ENCODE results near the gene HSPG2.
A peak's percentile ranks its signal among the peaks of the same experiment; 100 is the strongest.
"Not testable (repeated sequence)": the region's sequence is repeated elsewhere in the genome, so short reads cannot be mapped to it uniquely, and the experiment has no call there.

Gene HSPG2

GRCh38 chr1:21937034-21937371, at the start of gene HSPG2:
TSS of gene HSPG2 (minus strand) at chr1:21937310. CDS start at chr1:21937217, 93 bp downstream.
- no peak for DNase-seq (ENCODE audit: low read depth)

- DNase-seq (ENCODE audit: low read depth) = not testable (repeated sequence)
Measured at GRCh38 chr1:21986386-21986785, 49.3 kb upstream of the HSPG2 start.

- not testable (repeated sequence) for DNase-seq (ENCODE audit: low read depth)
Measured at GRCh38 chr1:21985893-21986292, 48.8 kb upstream of the HSPG2 start.

- not testable (repeated sequence) for DNase-seq (ENCODE audit: low read depth)
Measured at GRCh38 chr1:21983539-21983938, 46.4 kb upstream of the HSPG2 start.

GRCh38 chr1:21982122-21982521, 45.0 kb upstream of the HSPG2 start:
- DNase-seq (ENCODE audit: low read depth) = not testable (repeated sequence)

GRCh38 chr1:21981253-21981652, 44.1 kb upstream of the HSPG2 start:
- DNase-seq (ENCODE audit: low read depth) = not testable (repeated sequence)

- not testable (repeated sequence) for DNase-seq (ENCODE audit: low read depth)
Measured at GRCh38 chr1:21980515-21981220, 43.6 kb upstream of the HSPG2 start.

GRCh38 chr1:21978209-21978608, 41.1 kb upstream of the HSPG2 start:
- not testable (repeated sequence) for DNase-seq (ENCODE audit: low read depth)

- not testable (repeated sequence) for DNase-seq (ENCODE audit: low read depth)
Measured at GRCh38 chr1:21976703-21977239, 39.7 kb upstream of the HSPG2 start, which contains the start of gene CELA3B. TSS of gene CELA3B (plus strand) at chr1:21977022. CDS start at chr1:21977040, 18 bp downstream.

- DNase-seq (ENCODE audit: low read depth) = not testable (repeated sequence)
Measured at GRCh38 chr1:21975296-21975695, 38.2 kb upstream of the HSPG2 start.

GRCh38 chr1:21974699-21975098, 37.6 kb upstream of the HSPG2 start:
- not testable (repeated sequence) for DNase-seq (ENCODE audit: low read depth)

GRCh38 chr1:21973948-21974347, 36.8 kb upstream of the HSPG2 start:
- DNase-seq (ENCODE audit: low read depth) = not testable (repeated sequence)

- DNase-seq (ENCODE audit: low read depth) = not testable (repeated sequence)
Measured at GRCh38 chr1:21972973-21973441, 35.9 kb upstream of the HSPG2 start.

- DNase-seq (ENCODE audit: low read depth) = not testable (repeated sequence)
Measured at GRCh38 chr1:21970523-21970922, 33.4 kb upstream of the HSPG2 start.

GRCh38 chr1:21969066-21969465, 32.0 kb upstream of the HSPG2 start:
- DNase-seq (ENCODE audit: low read depth) = not testable (repeated sequence)

- DNase-seq (ENCODE audit: low read depth) = not testable (repeated sequence)
Measured at GRCh38 chr1:21967216-21967615, 30.1 kb upstream of the HSPG2 start.

- no peak for DNase-seq (ENCODE audit: low read depth)
Measured at GRCh38 chr1:21966247-21967000, 29.3 kb upstream of the HSPG2 start.

- peak; percentile 41 for DNase-seq (ENCODE audit: low read depth)
Measured at GRCh38 chr1:21963477-21964217, 26.5 kb upstream of the HSPG2 start.

GRCh38 chr1:21961799-21962198, 24.7 kb upstream of the HSPG2 start:
- DNase-seq (ENCODE audit: low read depth) = no peak

GRCh38 chr1:21961337-21961736, 24.2 kb upstream of the HSPG2 start:
- DNase-seq (ENCODE audit: low read depth) = no peak

- DNase-seq (ENCODE audit: low read depth) = peak; percentile 44
Measured at GRCh38 chr1:21956720-21957552, 19.8 kb upstream of the HSPG2 start.
